Activated CD8-positive, alpha-beta memory T cell treated with anti-CD3 and anti-CD28 coated beads, Interleukin-2, amount 50 U/mL, for 24 hours (primary cell): ENCODE results near the gene NFATC2.
A peak's percentile ranks its signal among the peaks of the same experiment; 100 is the strongest.
"Not testable (repeated sequence)": the region's sequence is repeated elsewhere in the genome, so short reads cannot be mapped to it uniquely, and the experiment has no call there.

Experiments used
- DNase-seq: peaks from one replicate; pipeline ENCODE4 v3.0.0-alpha.2; 2020; ENCODE audit errors: extremely low read depth

The NFATC2 gene

DNA sequence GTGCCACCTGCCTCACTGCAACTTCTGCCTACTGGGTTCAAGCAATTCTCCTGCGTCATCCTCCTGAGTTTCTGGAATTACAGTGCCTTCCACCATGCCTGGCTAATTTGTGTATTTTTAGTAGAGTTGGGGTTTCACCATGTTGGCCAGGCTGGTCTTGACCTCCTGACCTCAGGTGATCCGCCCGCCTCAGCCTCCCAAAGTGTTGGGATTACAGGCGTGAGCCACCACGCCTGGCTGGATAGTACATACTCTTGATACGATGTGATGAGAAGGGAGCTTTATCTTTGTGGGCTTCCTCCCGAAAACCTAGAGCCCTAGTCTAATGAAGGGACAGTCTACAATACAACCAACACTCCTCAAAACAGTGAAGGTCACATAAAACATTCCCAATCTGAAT is 2.4 kb downstream of the NFATC2 start:
- DNase-seq, result not testable (repeated sequence)

DNA sequence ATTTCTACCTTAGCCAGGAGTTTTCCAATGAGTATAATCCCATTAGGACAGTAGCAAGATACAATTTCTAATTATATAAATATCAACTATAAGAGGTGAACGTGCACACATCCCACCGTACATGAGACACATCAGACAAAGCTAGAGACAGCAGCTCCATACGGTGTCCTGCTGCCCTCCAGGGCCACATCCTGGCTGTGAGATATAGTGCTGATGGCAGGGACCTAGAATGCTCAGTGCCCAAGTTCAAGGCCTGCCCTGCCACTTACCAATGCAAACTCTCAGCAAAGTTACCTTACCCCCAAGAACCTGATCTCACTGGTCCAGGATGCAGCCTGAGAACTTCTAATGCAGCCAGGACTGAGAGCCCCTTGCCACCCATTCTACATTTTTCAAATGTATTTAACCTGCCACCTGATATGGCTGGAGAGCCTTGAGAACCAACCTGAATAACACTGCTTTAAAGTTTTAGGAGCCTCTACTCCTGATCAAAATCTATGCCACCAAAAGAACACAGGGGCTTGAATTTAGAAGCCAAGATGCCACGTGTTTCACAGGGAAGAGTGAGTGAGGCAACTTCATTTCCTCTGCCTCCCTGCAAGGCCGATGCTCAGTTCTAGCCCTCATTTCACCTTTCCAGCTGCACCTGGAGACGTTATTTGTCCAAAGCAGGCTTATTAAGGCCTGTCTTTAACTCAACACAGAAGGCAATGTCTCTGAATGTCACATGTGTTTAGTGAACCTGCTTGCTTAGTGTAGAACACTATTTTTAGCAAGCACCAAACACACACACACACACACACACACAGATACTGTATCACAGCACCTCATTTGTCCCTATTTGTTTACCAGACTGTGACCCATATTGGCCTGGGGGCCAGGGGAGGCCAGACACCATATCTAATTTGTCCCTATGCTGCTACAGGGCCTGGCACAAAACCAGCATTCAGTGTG is 6.1 kb downstream of the NFATC2 start:
- DNase-seq, result no peak

- DNase-seq, result no peak
These were observed 6.8 kb downstream of the NFATC2 start for GRCh38 chr20:51535674-51536073.

GRCh38 chr20:51535075-51535386 is 7.5 kb downstream of the NFATC2 start:
- DNase-seq, result no peak

- DNase-seq, result no peak
These were observed 9.0 kb downstream of the NFATC2 start for GRCh38 chr20:51533291-51534172.

- DNase-seq, result no peak
These were observed 9.8 kb downstream of the NFATC2 start for GRCh38 chr20:51532577-51533191.

- DNase-seq, result no peak
These were observed 10.6 kb downstream of the NFATC2 start for GRCh38 chr20:51531712-51532456.

- peak; percentile 59 for DNase-seq
These were observed 11.3 kb downstream of the NFATC2 start for GRCh38 chr20:51531141-51531710.

GRCh38 chr20:51529758-51530157 is 12.8 kb downstream of the NFATC2 start:
- peak; percentile 68 for DNase-seq

- DNase-seq, result no peak
These were observed 13.3 kb downstream of the NFATC2 start for GRCh38 chr20:51529081-51529681.

DNA sequence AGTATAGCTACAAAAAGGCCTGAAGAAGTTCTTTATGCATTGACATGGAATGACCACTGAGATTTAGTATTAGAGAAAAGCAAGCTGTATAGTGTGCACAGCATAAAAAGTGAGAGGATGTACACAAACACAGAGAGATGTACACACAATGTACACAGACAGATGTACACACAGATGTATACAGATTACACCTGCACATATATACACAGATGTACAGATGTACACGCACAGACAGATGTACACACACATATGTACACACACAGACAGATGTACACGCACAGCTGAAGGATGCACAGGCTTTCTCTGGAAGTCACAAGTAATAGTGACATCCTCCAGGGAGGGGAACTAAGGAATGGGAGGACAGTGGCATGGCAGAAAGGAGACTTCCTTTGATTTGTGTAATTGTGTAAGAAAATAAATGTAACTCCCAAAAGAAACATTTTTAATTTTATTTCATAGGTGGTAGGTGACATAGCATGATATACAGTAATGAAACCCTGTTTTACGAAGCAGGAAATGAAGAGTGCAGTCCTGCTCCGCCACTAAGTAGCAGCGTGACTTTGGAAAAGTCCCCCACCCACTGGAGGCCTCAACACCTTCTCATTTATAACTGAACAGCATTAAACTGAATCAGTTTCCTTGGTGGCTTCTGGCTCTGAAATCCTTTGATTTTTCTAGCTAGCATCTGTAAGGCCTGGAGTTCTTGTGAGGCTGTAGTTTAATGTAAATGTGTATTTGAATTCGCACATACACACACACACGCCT is 14.1 kb downstream of the NFATC2 start:
- DNase-seq, result peak; percentile 57

GRCh38 chr20:51526754-51527153 is 15.8 kb downstream of the NFATC2 start:
- DNase-seq, result no peak

GRCh38 chr20:51526106-51526470 is 16.4 kb downstream of the NFATC2 start:
- no peak for DNase-seq

DNA sequence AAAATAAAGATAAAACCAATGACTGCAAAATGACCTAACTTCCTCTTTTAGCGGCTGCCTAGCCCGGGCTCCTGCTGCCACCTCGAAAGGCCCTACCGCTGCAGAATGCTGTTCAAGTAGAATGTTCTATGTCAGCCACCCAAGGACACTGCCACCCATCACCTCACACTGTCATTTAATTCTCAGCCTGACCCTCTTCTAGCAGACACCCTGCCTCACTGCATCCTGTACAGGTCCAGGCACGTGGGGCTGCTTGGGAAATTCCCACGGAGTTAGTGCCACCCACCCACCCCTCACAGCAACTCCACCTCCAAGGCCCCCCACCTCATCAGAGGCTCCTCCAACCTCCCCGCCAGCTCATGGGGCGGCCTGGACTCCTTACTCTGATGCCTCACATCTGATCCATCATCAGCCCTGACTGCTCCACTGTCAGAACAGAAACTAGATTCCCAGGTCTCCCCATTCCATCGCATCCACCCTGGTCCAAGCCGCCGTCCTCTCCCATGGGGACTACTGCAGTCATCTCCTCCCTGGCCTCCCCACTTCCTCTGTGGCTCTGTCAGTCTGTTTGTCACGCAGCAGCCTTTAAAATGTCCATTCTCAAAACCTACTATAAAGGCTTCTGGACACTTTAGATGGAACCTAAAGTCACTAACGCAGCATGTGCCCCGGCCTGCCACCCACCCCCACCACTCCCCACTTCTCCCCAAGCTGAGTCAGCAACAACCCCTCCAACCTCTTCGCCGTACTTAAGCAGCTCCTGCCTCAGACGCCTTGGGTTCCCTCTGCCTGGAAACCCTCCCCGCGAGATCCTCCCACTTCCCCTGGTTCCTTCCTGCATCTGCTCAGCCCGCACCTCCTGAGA is 17.0 kb downstream of the NFATC2 start:
- DNase-seq, result no peak

GRCh38 chr20:51523276-51524013 is 19.1 kb downstream of the NFATC2 start:
- no peak for DNase-seq

DNA sequence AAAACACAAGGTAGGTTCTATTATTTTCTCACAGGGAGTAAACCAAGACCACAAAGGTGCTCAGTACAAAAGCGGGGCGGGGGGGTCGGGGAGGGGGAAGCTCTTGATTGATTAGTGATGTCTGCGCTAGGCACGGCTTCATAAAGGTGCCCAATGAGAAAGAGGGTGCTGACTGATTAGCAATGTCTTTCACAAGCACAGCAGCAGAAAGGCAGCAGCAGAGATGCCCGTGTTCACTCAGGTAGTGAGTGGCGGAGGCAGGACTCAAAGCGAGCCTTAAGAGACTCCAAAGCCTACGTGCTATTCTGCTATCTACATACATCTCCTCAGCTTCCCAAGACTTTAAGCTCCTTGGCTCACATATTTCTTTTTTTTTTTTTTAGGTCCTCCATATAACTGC is 20.3 kb downstream of the NFATC2 start:
- DNase-seq, result no peak

GRCh38 chr20:51517839-51518238 is 24.7 kb downstream of the NFATC2 start:
- no peak for DNase-seq

DNA sequence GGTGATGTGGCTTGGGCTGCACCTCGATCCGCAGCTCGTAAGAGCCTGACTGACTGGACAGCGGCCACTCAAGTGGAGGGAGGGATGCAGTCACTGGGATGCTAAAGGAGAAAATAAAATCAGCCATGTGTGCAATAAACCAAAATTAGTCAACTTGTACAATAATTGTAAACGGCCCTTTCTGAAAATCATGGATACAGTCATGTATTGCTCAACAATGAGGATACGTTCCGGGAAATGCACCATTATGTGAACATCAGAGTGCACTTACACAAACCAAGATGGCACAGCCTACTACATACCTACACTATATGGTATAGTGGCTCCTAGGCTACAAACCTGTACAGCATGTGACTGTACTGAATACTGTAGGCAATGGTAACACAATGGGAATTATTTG is 25.7 kb downstream of the NFATC2 start:
- DNase-seq, result no peak
